Progenitor cell of endocrine pancreas (in vitro differentiated cells): ENCODE data around the gene BAZ2B. TPM values are rescaled to one million over a fixed set of nuclear protein-coding genes. Genes with fewer than 3 reads are reported as not detected.

Experiments
- DNase-seq: peaks from one replicate; pipeline ENCODE4 v3.0.0; 2021; ENCODE audit warnings: low spot score; ENCODE audit not compliant: unreplicated experiment
- H3K27ac Mint-ChIP-seq: 2 replicates; pipeline ENCODE4 v1.8.0; 2021; ENCODE audit warnings: mild to moderate bottlenecking, moderate library complexity, mixed read lengths
- H3K27me3 Mint-ChIP-seq: 2 replicates; pipeline ENCODE4 v1.8.0; 2021; ENCODE audit warnings: mixed read lengths
- H3K36me3 Mint-ChIP-seq: 2 replicates; pipeline ENCODE4 v1.8.0; 2022; ENCODE audit warnings: mixed read lengths; ENCODE audit not compliant: insufficient read depth
- H3K4me1 Mint-ChIP-seq: 2 replicates; pipeline ENCODE4 v1.8.0; 2021; ENCODE audit warnings: low read depth, mixed read lengths
- H3K4me3 Mint-ChIP-seq: 2 replicates; pipeline ENCODE4 v1.8.0; 2021; ENCODE audit warnings: low read depth, mild to moderate bottlenecking, moderate library complexity, mixed read lengths
- H3K9me3 Mint-ChIP-seq: 2 replicates; pipeline ENCODE4 v1.8.0; 2021; ENCODE audit warnings: low read depth, mixed read lengths
- total RNA-seq: library from RNA; stranded (reverse); gene quantifications from 2 replicates; pipeline ENCODE4 v1.2.1, GENCODE V29; 2021
- TF ChIP-seq, protein P1 (sequence below): fragments of 200-600 bp; sonication (generic); IDR thresholded peaks from one replicate; pipeline ENCODE4 v1.5.0; 2021; ENCODE audit warnings: antibody characterized with exemption, mild to moderate bottlenecking; ENCODE audit not compliant: unreplicated experiment

The BAZ2B gene
- total RNA-seq, 1 donor from 2014 or later: 155 TPM

DNA sequence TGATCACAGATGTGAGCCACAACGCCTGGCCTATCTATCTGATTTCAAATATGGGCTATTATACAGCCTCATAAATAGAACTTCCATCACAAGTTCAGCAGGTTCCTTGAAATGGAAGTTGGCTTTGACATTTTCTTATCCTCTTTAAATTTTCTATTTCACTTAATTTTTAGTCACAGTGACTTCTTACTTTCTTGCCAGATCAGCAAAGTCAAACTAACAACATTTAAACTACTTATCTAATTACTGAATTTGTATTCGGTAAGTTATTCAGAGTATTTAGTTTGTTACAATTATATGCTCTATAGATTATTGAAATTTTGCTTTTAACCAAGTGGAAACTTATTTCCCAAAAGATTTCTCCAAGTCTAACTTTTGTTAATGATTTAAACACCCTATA is 108.2 kb downstream of the BAZ2B start:
- TF ChIP-seq, protein P1, sequence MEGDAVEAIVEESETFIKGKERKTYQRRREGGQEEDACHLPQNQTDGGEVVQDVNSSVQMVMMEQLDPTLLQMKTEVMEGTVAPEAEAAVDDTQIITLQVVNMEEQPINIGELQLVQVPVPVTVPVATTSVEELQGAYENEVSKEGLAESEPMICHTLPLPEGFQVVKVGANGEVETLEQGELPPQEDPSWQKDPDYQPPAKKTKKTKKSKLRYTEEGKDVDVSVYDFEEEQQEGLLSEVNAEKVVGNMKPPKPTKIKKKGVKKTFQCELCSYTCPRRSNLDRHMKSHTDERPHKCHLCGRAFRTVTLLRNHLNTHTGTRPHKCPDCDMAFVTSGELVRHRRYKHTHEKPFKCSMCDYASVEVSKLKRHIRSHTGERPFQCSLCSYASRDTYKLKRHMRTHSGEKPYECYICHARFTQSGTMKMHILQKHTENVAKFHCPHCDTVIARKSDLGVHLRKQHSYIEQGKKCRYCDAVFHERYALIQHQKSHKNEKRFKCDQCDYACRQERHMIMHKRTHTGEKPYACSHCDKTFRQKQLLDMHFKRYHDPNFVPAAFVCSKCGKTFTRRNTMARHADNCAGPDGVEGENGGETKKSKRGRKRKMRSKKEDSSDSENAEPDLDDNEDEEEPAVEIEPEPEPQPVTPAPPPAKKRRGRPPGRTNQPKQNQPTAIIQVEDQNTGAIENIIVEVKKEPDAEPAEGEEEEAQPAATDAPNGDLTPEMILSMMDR: no peak
- Mint-ChIP-seq H3K36me3 (no peaks in the 10 kb centered on the region), H3K27me3 (no peaks in the 10 kb centered on the region), H3K9me3 (no peaks in the 10 kb centered on the region), H3K27ac (no peak overlapping the region), H3K4me3 (no peak overlapping the region), H3K4me1 (peaks cover 28% of the 10 kb centered on the region)
- no peak for DNase-seq

DNA sequence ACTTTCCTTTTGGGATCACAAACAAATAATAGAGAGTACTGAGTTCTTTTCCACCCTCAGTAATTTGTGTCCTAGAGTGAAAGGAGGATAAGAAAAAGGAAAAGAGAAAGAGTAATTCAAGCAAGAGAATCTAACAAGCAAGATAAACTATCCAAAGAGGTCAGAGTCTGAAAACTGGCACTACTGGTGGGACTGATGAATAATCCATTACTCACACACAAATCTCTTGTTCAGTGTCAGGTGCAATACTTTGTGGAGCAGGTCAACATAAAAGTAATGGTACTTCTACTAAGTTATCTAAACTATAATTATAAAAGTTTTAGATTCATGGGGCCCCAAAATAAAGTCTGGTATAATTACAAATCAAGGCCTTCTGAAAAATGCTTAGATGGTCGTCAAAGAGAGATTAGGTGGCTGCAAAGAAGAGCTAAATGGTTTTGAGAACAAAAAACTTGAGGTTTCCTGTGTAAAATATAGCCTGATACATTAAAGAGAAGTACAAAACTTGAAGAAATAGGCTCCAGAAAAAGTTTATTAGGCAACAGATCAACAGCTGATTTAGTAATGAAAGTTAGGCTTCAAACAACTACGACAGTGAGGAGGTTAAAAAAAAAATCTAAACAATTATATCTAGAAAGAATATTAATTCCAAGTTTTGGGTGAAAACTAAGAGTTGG is 109.4 kb downstream of the BAZ2B start:
- peak overlapping the region; percentile 69 for H3K27ac Mint-ChIP-seq
- H3K4me1 Mint-ChIP-seq: peaks cover 23% of the 10 kb centered on the region
- TF ChIP-seq, protein P1: no peak
- H3K36me3 Mint-ChIP-seq: peaks cover 2% of the 10 kb centered on the region
- no peak overlapping the region for H3K4me3 Mint-ChIP-seq
- no peak for DNase-seq
- H3K27me3 Mint-ChIP-seq: no peaks in the 10 kb centered on the region
- peaks cover 1% of the 10 kb centered on the region for H3K9me3 Mint-ChIP-seq

DNA sequence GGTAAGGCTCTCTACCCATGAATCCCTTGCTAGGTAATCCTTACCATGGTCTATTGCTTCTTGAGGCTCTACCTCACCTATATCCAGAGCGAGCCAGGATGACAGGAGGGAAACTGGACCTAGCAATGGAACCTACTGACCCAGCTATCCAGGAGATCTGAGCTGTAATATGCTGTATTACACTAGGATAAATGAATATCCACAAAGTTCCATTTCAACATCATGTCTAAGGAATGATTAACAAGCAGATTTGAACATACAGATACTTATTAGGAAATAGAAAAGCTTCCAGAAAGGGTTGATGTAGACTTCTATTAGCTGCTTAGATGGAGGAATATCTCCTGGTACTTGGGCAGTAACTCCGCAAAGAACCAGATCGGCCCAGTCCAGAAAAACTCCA is 110.1 kb downstream of the BAZ2B start:
- DNase-seq: no peak
- Mint-ChIP-seq H3K4me1 (peaks cover 23% of the 10 kb centered on the region), H3K36me3 (peaks cover 3% of the 10 kb centered on the region), H3K27ac (peak overlapping the region; percentile 69), H3K27me3 (no peaks in the 10 kb centered on the region), H3K9me3 (peaks cover 3% of the 10 kb centered on the region), H3K4me3 (no peak overlapping the region)
- TF ChIP-seq, protein P1: no peak

DNA sequence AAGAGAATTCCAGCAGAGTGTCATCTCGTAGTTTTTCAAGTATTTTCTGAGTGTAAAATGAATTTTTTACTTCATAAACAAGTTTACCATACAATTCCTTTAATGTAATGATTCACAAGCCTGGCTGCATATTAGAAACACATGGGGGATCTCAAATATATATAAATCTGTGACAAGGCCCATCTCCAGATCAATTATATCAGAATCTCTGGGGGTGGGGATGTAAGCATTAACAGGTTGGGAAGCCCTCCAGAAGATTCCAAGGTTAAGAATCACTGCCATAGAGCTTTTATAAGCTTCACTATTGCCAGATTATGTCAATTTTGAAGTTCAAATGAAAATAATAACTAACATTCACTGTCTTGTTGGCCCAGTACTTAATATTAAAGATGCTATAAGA is 111.2 kb downstream of the BAZ2B start:
- H3K9me3 Mint-ChIP-seq: peaks cover 4% of the 10 kb centered on the region
- peaks cover 23% of the 10 kb centered on the region for H3K4me1 Mint-ChIP-seq
- TF ChIP-seq, protein P1: no peak
- no peak overlapping the region for H3K4me3 Mint-ChIP-seq
- H3K36me3 Mint-ChIP-seq: peaks cover 8% of the 10 kb centered on the region
- no peak for DNase-seq
- no peak overlapping the region for H3K27ac Mint-ChIP-seq
- H3K27me3 Mint-ChIP-seq: no peaks in the 10 kb centered on the region

DNA sequence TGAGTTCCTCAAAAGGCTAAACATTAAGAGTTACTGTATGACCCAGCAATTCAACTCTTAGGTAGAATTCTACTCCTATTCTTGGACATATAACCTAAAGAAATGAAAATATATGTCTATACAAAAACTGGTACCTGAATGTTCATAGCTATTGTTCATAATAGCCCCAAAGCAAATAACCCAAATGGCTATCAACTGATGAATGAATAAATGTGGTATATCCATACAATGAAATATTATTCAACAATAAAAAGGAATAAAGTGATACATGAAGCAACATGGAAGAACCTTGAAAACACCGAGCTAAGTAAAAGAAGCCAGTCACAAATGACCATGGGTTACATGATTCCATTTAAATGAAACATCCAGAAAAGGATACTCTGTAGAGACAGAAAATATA is 114.6 kb downstream of the BAZ2B start:
- Mint-ChIP-seq H3K9me3 (peaks cover 10% of the 10 kb centered on the region), H3K4me1 (peaks cover 12% of the 10 kb centered on the region), H3K4me3 (no peak overlapping the region)

More for the DNA sequence above, 114.6 kb downstream of the BAZ2B start:
- Mint-ChIP-seq H3K27ac (no peak overlapping the region), H3K36me3 (peaks cover 21% of the 10 kb centered on the region), H3K27me3 (no peaks in the 10 kb centered on the region)
- TF ChIP-seq, protein P1: no peak
- no peak for DNase-seq
